DOHH2 (cell line): ENCODE results near the gene SPON1.

ENCODE experiments used
- H3F3A ChIP-seq: fragments of 200-600 bp; sonication (generic), shearing (Covaris generic); 2 replicates; pipeline ENCODE4 v1.6.0; 2016; ENCODE audit warnings: antibody characterized with exemption, mild to moderate bottlenecking; ENCODE audit not compliant: control insufficient read depth, insufficient read depth
- H3K27ac ChIP-seq: fragments of 200-600 bp; sonication (generic); 2 replicates; pipeline ENCODE4 v1.5.1; 2014; ENCODE audit warnings: low read depth, mild to moderate bottlenecking, low read length, moderate library complexity
- H3K27me3 ChIP-seq: fragments of 200-600 bp; sonication (generic); 2 replicates; pipeline ENCODE4 v1.6.1; 2014; ENCODE audit warnings: mild to moderate bottlenecking, low read length, mixed read lengths; ENCODE audit not compliant: control insufficient read depth
- H3K36me3 ChIP-seq: fragments of 200-600 bp; sonication (generic); 2 replicates; pipeline ENCODE4 v1.6.1; 2014; ENCODE audit warnings: mild to moderate bottlenecking, low read length, moderate library complexity, mixed read lengths; ENCODE audit not compliant: control insufficient read depth
- H3K4me1 ChIP-seq: fragments of 200-600 bp; sonication (generic); 2 replicates; pipeline ENCODE4 v1.6.1; 2014; ENCODE audit warnings: mild to moderate bottlenecking, low read length, mixed read lengths; ENCODE audit not compliant: control insufficient read depth
- H3K4me2 ChIP-seq: fragments of 200-600 bp; sonication (generic); 2 replicates; pipeline ENCODE4 v1.6.0; 2014; ENCODE audit warnings: mild to moderate bottlenecking, low read length, moderate library complexity
- H3K4me3 ChIP-seq: fragments of 200-600 bp; sonication (generic); 2 replicates; pipeline ENCODE4 v1.5.1; 2014; ENCODE audit warnings: mild to moderate bottlenecking, low read length, mixed read lengths
- H3K79me2 ChIP-seq: fragments of 200-600 bp; sonication (generic); 2 replicates; pipeline ENCODE4 v1.6.1; 2014; ENCODE audit warnings: mild to moderate bottlenecking, low read length, mixed read lengths; ENCODE audit not compliant: control insufficient read depth
- H3K9me2 ChIP-seq: fragments of 200-600 bp; sonication (generic); replicated peaks from 2 replicates; pipeline ENCODE4 v1.6.1; 2014; ENCODE audit warnings: mild to moderate bottlenecking, low read length, mixed read lengths; ENCODE audit not compliant: control insufficient read depth
- H3K9me3 ChIP-seq: fragments of 200-600 bp; sonication (generic); 2 replicates; pipeline ENCODE4 v1.6.1; 2014; ENCODE audit warnings: antibody characterized with exemption, low read length, mixed read lengths; ENCODE audit not compliant: control insufficient read depth, insufficient read depth
- H4K20me1 ChIP-seq: fragments of 200-600 bp; sonication (generic); 2 replicates; pipeline ENCODE4 v1.6.0; 2014; ENCODE audit warnings: low read depth, mild to moderate bottlenecking, antibody characterized with exemption, low read length, moderate library complexity; ENCODE audit not compliant: control insufficient read depth, insufficient read depth
- EZH2phosphoT487 ChIP-seq: fragments of 200-600 bp; sonication (generic); IDR thresholded peaks from 2 replicates; pipeline ENCODE4 v1.6.1; 2017; ENCODE audit warnings: borderline replicate concordance, mild to moderate bottlenecking, antibody characterized with exemption, low read length, moderate library complexity, mixed read lengths
- TF ChIP-seq, protein P1 (sequence below): fragments of 200-600 bp; sonication (generic); IDR thresholded peaks from one replicate; pipeline ENCODE4 v1.5.1; 2014; ENCODE audit warnings: antibody characterized with exemption, mild to moderate bottlenecking, low read depth, low read length; ENCODE audit not compliant: poor library complexity, severe bottlenecking

Gene SPON1

DNA sequence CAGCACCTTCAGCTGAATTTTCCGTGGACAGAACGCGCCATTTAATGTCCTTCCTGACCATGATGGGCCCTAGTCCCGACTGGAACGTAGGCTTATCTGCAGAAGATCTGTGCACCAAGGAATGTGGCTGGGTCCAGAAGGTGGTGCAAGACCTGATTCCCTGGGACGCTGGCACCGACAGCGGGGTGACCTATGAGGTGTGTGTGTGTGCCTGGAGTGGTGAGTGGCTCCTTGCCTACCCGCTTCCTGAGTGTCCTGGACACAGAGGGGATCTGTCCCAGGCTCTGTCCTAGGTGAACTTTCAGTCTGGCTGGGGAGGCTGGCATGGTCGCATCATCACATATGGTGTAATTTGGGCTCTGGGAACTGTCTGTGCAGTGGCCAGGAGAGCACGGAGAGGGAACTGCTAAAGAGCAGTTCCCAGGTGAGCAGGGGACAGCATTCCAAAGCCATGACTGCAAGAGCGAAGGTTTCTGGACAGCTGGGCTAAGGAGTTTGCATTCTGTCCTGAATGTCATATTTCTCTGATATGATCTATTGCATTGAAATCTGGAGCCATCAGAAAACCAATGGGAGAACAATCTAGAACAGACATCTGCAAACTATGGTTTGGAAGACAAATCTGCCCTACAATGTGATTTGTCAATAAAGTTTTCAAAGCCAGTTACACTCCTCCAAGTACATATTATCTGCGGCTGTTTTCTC, 292.2 kb downstream of the SPON1 start:
- Histone ChIP-seq H3K79me2 (no peaks in the 10 kb centered on the region), H3F3A (no peaks in the 10 kb centered on the region), H3K9me3 (no peaks in the 10 kb centered on the region), H3K27ac (no peak overlapping the region), H3K4me2 (no peak overlapping the region), H3K4me3 (no peak overlapping the region), H3K27me3 (0 out of 2 replicates have a peak, but pooled peaks cover 2% of the 10 kb centered on the region), H3K9me2 (no peaks in the 10 kb centered on the region), H3K36me3 (no peaks in the 10 kb centered on the region), H4K20me1 (no peaks in the 10 kb centered on the region), H3K4me1 (no peaks in the 10 kb centered on the region)
- TF ChIP-seq, protein P1, sequence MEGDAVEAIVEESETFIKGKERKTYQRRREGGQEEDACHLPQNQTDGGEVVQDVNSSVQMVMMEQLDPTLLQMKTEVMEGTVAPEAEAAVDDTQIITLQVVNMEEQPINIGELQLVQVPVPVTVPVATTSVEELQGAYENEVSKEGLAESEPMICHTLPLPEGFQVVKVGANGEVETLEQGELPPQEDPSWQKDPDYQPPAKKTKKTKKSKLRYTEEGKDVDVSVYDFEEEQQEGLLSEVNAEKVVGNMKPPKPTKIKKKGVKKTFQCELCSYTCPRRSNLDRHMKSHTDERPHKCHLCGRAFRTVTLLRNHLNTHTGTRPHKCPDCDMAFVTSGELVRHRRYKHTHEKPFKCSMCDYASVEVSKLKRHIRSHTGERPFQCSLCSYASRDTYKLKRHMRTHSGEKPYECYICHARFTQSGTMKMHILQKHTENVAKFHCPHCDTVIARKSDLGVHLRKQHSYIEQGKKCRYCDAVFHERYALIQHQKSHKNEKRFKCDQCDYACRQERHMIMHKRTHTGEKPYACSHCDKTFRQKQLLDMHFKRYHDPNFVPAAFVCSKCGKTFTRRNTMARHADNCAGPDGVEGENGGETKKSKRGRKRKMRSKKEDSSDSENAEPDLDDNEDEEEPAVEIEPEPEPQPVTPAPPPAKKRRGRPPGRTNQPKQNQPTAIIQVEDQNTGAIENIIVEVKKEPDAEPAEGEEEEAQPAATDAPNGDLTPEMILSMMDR, result no peak
- TF ChIP-seq EZH2phosphoT487, result no peak

DNA sequence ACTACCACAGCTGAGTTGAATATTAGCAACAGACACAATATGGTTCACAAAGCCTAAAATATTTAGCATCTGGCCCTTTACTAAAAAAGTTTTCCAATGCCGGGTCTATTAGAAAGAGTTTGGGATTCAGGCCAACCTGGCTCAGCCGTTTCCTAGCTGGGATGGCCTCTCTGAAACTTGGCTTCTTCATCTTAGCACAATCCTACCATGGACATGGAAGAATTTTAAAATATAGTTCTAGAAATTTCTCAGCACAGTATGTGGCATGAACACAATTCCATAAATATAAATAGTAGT, 292.7 kb downstream of the SPON1 start:
- no peak overlapping the region for H3K4me3 ChIP-seq
- TF ChIP-seq, protein P1, result no peak
- no peak for TF ChIP-seq EZH2phosphoT487
- no peaks in the 10 kb centered on the region for H3K36me3 ChIP-seq
- H3K9me3 ChIP-seq, result no peaks in the 10 kb centered on the region
- no peaks in the 10 kb centered on the region for H3K79me2 ChIP-seq
- no peak overlapping the region for H3K4me2 ChIP-seq
- 0 out of 2 replicates have a peak, but pooled peaks cover 2% of the 10 kb centered on the region for H3K27me3 ChIP-seq
- no peak overlapping the region for H3K27ac ChIP-seq
- H4K20me1 ChIP-seq, result no peaks in the 10 kb centered on the region
- no peaks in the 10 kb centered on the region for H3K9me2 ChIP-seq
- H3K4me1 ChIP-seq, result no peaks in the 10 kb centered on the region
- no peaks in the 10 kb centered on the region for H3F3A ChIP-seq

DNA sequence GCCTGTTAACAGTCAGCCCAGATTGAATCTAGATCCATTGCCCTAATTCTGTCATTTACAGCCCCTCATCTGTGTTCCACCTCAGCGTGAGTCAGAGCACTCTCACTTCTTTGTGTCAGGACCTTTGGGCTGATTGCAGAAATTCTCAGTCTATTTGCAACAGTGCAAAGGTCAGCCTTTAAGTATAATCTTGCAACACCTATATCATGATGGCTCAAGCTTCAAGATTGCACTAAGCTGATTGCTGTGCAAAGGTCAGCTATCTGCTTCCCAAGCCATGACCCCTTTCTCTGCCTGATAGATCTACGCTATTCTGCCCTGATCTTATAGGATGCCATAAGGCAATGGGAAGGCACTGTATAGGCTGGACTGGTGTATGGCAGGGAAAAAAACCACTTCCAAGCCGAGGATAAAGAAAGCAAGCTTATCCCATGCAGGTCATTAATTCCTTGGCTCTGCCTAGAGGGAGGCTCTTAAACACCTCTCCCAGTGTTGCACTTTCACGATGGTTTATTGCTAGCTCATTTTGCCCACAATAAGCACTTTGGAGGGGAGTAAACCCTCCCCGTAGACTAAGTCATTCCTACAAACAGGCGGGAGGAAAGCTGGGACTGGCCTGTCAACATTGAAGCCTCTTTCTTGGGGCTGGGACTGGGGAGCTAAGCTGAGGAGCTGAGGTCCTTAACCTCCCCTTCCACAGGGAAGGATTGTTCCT, 295.9 kb downstream of the SPON1 start:
- Histone ChIP-seq H3K9me2 (no peaks in the 10 kb centered on the region), H3K4me1 (no peaks in the 10 kb centered on the region), H4K20me1 (no peaks in the 10 kb centered on the region), H3K4me3 (no peak overlapping the region), H3K36me3 (no peaks in the 10 kb centered on the region), H3K9me3 (no peaks in the 10 kb centered on the region), H3K27ac (no peak overlapping the region), H3K79me2 (no peaks in the 10 kb centered on the region), H3K4me2 (no peak overlapping the region), H3K27me3 (0 out of 2 replicates have a peak, but pooled peaks cover 2% of the 10 kb centered on the region), H3F3A (no peaks in the 10 kb centered on the region)
- no peak for TF ChIP-seq EZH2phosphoT487
- TF ChIP-seq, protein P1, result no peak
